ENCODE data around the gene SETD3. TPM values are rescaled to one million over a fixed set of nuclear protein-coding genes. Genes with fewer than 3 reads are reported as not detected.

Gene SETD3
- total and polyA plus RNA-seq, 8 donors: 14.0 to 32.7 (median 28.1) TPM

DNA sequence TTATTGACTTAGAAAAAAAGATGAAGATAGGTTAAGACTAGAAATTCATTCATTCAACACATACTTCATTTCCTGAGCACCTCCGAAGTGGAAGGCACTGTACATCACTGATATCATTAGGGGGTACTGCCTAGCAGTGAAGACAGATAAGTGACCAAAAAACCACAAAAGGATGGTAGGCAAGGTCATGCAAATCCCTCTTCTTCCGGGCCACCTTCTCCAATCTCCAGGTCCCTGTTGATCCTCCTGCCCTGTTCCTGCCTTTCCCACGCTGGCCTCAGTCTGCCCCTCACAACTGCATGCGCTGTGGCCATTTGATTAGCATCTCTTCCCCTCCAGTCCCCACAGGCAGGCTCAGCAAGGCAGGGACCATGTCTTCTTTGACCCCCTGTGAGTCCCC is 60.8 kb downstream of the SETD3 start:
- Histone ChIP-seq H3K27ac (no peak overlapping the region), H3K9me3 (no peaks in the 10 kb centered on the region), H3K4me1 (peaks cover 6 to 15% (median 7%) of the 10 kb centered on the region in 3 donors), H3K36me3 (no peaks in the 10 kb centered on the region), H3K27me3 (no peaks in the 10 kb centered on the region), H3K4me3 (no peak overlapping the region)
- DNase-seq (no peak), ATAC-seq (no peak), FAIRE-seq (no peak)
- intact Hi-C loops (cut with DNase I): no loop called here
- 90 to 95% methylated on average over 4 of the region's 4 CpGs for WGBS, 2 donors
- TF ChIP-seq, protein P1, sequence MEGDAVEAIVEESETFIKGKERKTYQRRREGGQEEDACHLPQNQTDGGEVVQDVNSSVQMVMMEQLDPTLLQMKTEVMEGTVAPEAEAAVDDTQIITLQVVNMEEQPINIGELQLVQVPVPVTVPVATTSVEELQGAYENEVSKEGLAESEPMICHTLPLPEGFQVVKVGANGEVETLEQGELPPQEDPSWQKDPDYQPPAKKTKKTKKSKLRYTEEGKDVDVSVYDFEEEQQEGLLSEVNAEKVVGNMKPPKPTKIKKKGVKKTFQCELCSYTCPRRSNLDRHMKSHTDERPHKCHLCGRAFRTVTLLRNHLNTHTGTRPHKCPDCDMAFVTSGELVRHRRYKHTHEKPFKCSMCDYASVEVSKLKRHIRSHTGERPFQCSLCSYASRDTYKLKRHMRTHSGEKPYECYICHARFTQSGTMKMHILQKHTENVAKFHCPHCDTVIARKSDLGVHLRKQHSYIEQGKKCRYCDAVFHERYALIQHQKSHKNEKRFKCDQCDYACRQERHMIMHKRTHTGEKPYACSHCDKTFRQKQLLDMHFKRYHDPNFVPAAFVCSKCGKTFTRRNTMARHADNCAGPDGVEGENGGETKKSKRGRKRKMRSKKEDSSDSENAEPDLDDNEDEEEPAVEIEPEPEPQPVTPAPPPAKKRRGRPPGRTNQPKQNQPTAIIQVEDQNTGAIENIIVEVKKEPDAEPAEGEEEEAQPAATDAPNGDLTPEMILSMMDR (IDR thresholded peaks at IDR 0.05): no peak

DNA sequence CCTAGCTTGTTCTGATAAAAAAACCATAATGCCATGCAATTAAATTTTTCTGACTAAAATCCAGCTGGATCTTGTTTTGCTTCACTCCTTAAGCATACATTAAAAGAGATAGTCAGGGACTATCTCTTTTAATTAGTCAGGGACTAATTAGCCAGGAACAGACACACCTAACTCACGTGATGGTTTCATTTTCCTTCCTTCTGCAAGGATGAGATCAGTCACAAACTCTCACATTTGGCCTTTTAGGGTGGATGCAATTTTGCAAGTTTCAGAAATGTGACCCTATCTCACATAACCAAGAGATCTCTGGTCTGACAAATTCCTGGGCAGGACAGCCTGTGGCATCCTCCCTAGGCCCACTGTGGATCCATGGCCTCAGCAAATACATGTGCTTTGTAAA is 62.4 kb downstream of the SETD3 start:
- peaks cover 6 to 15% (median 7%) of the 10 kb centered on the region in 3 donors for H3K4me1 ChIP-seq
- TF ChIP-seq, protein P1 (IDR thresholded peaks at IDR 0.05): no peak
- no peaks in the 10 kb centered on the region for H3K9me3 ChIP-seq
- no peaks in the 10 kb centered on the region for H3K27me3 ChIP-seq
- intact Hi-C loops (cut with DNase I): no loop called here
- 63 to 88% methylated on average over 1 of the region's 1 CpG for WGBS, 2 donors
- DNase-seq (no peak), FAIRE-seq (no peak), ATAC-seq (no peak)
- H3K27ac ChIP-seq: no peak overlapping the region
- no peaks in the 10 kb centered on the region for H3K36me3 ChIP-seq
- no peak overlapping the region for H3K4me3 ChIP-seq

DNA sequence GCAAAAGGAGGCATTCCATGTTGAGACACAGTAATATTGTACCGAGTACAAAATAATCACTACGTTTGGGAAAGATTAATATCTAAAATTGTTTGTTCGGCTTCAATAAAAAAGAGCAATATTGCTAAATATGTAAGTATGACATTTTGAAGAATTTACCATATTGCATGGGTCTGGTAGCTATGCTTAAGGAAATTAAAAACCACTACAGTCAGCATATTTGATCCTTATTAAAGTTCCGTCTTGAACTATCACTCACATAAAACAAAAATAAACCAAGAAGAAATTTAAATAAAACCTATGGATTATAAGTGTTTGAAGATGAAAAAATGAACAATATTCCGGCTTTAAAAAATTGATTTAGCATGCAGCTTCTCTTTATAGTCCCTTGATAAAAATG is 63.8 kb downstream of the SETD3 start:
- no peaks in the 10 kb centered on the region for H3K27me3 ChIP-seq
- TF ChIP-seq, protein P1 (IDR thresholded peaks at IDR 0.05): no peak
- no peak overlapping the region for H3K27ac ChIP-seq
- H3K4me1 ChIP-seq: peaks cover 0 to 6% (median 5%) of the 10 kb centered on the region in 3 donors
- intact Hi-C loops (cut with DNase I): no loop called here
- H3K36me3 ChIP-seq: no peaks in the 10 kb centered on the region
- FAIRE-seq (no peak), DNase-seq (no peak), ATAC-seq (no peak)
- no peaks in the 10 kb centered on the region for H3K9me3 ChIP-seq
- 87 to 90% methylated on average over 5 of the region's 5 CpGs for WGBS, 2 donors
- H3K4me3 ChIP-seq: no peak overlapping the region

DNA sequence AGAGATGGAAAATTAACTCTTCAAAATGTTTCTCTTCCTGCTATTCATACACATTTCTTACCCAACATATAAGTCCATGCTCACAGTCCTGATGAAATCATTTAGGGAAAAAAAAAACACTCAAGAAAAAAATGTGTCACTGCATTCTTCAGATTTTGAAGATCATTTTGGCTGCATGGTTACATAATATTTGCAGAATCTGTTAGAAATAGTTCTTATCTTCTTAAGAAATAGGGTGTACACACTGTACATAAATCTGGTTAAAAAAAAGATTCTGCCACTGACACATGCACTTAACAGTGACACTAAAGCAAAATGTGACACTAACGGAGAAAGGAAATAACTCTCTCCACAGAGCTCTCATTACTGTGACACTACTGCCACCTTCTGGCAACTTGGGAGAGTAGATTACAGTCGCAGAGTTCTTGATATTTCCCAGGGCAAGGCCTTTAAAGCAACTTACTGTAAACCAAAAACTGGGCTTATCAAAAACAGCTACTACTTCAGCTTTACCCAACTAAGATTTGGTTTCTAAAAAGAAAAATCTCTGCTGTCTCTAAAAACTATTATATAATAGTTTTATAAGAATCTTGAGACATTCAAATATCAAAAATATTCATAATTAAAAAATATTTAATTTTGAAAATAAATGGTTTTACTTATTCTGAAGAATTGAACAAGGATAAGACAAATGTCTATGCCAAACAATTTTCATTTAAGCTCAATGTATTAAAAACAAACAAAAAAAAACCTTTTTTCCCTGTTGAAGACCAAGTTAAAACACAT is 65.0 kb downstream of the SETD3 start:
- intact Hi-C loops (cut with DNase I): no loop called here
- ATAC-seq: peak; percentile 79 to 98 (median 94)
- WGBS, 2 donors: 2 to 3% methylated on average over 2 of the region's 2 CpGs

More for the DNA sequence above, 65.0 kb downstream of the SETD3 start:
- Histone ChIP-seq H3K27ac (no peak overlapping the region), H3K4me3 (no peak overlapping the region), H3K9me3 (no peaks in the 10 kb centered on the region), H3K36me3 (no peaks in the 10 kb centered on the region), H3K27me3 (no peaks in the 10 kb centered on the region), H3K4me1 (peaks cover 0 to 2% (median 0%) of the 10 kb centered on the region in 3 donors)
- peak in 3 of 6 donors; percentile 44 to 68 (median 50) for DNase-seq
- FAIRE-seq: peak; percentile 82
- TF ChIP-seq, protein P1 (IDR thresholded peaks at IDR 0.05): peak; percentile 65 to 71 (median 66)
